CD4-positive, alpha-beta T cell (primary cell): ENCODE measurements around the gene ZNF888. TPM values are rescaled to one million over a fixed set of nuclear protein-coding genes. Genes with fewer than 3 reads are reported as not detected.

Experiments used
- ATAC-seq: fragments of 200-7000 bp; cut with Tn5 transposase; one replicate; pipeline ENCODE4 v1.10.0; 2022; ENCODE audit warnings: mild to moderate bottlenecking; ENCODE audit not compliant: poor library complexity
- CTCF ChIA-PET: fragments of 350-600 bp; sonication (Branson Sonifier 250); formaldehyde crosslinking; loops from one replicate; lab custom pipeline; 2021; ENCODE audit warnings: antibody characterized with exemption, inconsistent platforms; lab: Charles Lee
- POLR2A ChIA-PET: fragments of 350-600 bp; sonication (Branson Sonifier 250); formaldehyde crosslinking; loops from one replicate; lab custom pipeline; 2021; ENCODE audit warnings: antibody characterized with exemption, inconsistent platforms; lab: Charles Lee
- DNase-seq, 14 experiments: peaks; one replicate each; pipeline ENCODE4 v3.0.0-alpha.2; 2013 to 2020; ENCODE audit warnings: mixed read lengths in 2 of 14
- H3K27ac ChIP-seq, 2 donors: one replicate each; pipeline versions ENCODE4 v1.5.1 to v1.7.0; 2013; ENCODE audit warnings: low read length in 2 of 2, low read depth in 1 of 2, mild to moderate bottlenecking in 1 of 2
- H3K27me3 ChIP-seq, 2 experiments: 1 replicate in 1 of 2; 2 replicates in 1 of 2; pipeline versions ENCODE4 v1.6.1 to v1.7.0; 2013; ENCODE audit warnings: low read length in 2 of 2, control low read depth in 1 of 2, mild to moderate bottlenecking in 1 of 2, moderate library complexity in 1 of 2; ENCODE audit not compliant: insufficient read depth in 2 of 2, control insufficient read depth in 1 of 2
- H3K36me3 ChIP-seq: one replicate; pipeline ENCODE4 v1.6.1; 2013; ENCODE audit warnings: low read length, control low read depth; ENCODE audit not compliant: insufficient read depth
- H3K4me1 ChIP-seq: one replicate; pipeline ENCODE4 v1.6.1; 2013; ENCODE audit warnings: low read length, control low read depth; ENCODE audit not compliant: insufficient read depth
- H3K4me3 ChIP-seq: one replicate; pipeline ENCODE4 v1.5.1; 2013; ENCODE audit warnings: mild to moderate bottlenecking, low read length, moderate library complexity
- H3K9me3 ChIP-seq, 2 experiments: 1 replicate in 1 of 2; 2 replicates in 1 of 2; pipeline versions ENCODE4 v1.6.1 to v1.7.0; 2013; ENCODE audit warnings: low read length in 2 of 2, mild to moderate bottlenecking in 2 of 2, control low read depth in 1 of 2, moderate library complexity in 1 of 2; ENCODE audit not compliant: control insufficient read depth in 1 of 2, insufficient read depth in 1 of 2
- H3K27ac Mint-ChIP-seq: one replicate; pipeline ENCODE4 v1.8.0; 2020; ENCODE audit warnings: mixed read lengths
- H3K27me3 Mint-ChIP-seq: one replicate; pipeline ENCODE4 v1.8.0; 2021; ENCODE audit warnings: mixed read lengths
- H3K36me3 Mint-ChIP-seq: one replicate; pipeline ENCODE4 v1.8.0; 2021; ENCODE audit warnings: low read depth, mixed read lengths
- H3K4me1 Mint-ChIP-seq: one replicate; pipeline ENCODE4 v1.8.0; 2021; ENCODE audit warnings: low read depth, mixed read lengths
- H3K4me3 Mint-ChIP-seq: one replicate; pipeline ENCODE4 v1.8.0; 2020; ENCODE audit warnings: mild to moderate bottlenecking, mixed read lengths
- H3K9me3 Mint-ChIP-seq: one replicate; pipeline ENCODE4 v1.8.0; 2020; ENCODE audit warnings: mixed read lengths
- CTCF ChIP-seq: fragments of 200-600 bp; IDR thresholded peaks from one replicate; pipeline ENCODE4 v1.8.0; 2022; ENCODE audit warnings: antibody characterized with exemption, mild to moderate bottlenecking
- intact Hi-C, 2 experiments: fragments of 100-400 bp; cut with DNase I in 1 of 2; cut with micrococcal nuclease in 1 of 2; formaldehyde crosslinking; loops; one replicate each; pipeline versions ENCODE4 v1.15.1 to v1.9.0; 2023 to 2025; cut with DNase I, micrococcal nuclease
- polyA plus RNA-seq, 2 donors: library from polyadenylated mRNA; unstranded; fragments of 120-200 nt; gene quantifications; one replicate each; pipeline ENCODE4 v1.2.1, GENCODE V29; 2013
- total RNA-seq, 174 experiments: library from RNA in 2 of 174; stranded (reverse) in 2 of 174; gene quantifications; one replicate each; pipeline ENCODE4 v1.2.3 and lab custom pipeline; 2021 to 2026

Gene ZNF888
- total RNA-seq (1 to 10 TPM; 2.5 to 3.0 TPM), total RNA-seq (lab: John Stamatoyannopoulos, UW) (2.7 to 32.9 (median 14.2) reads per million in 172 experiments)
- polyA plus RNA-seq (2013, experiment 1 of 2), result 2.9 TPM
- polyA plus RNA-seq (2013, experiment 2 of 2), result 2.9 TPM

GRCh38 chr19:52922841-52923777 is at the start of gene ZNF888:
ZNF888 (minus strand) TSS chr19:52923428; CDS start chr19:52917873, 5,555 bp downstream.
- Mint-ChIP-seq H3K9me3 (no peaks in the 10 kb centered on the region), H3K4me3 (peak within 1 kb of the TSS; percentile 96), H3K4me1 (peaks cover 34% of the 10 kb centered on the region), H3K27ac (peak within 1 kb of the TSS; percentile 89), H3K36me3 (peaks cover 26% of the 10 kb centered on the region), H3K27me3 (no peaks in the 10 kb centered on the region)
- peaks cover under 1% of the 10 kb centered on the region for H3K36me3 ChIP-seq
- H3K27me3 ChIP-seq, result peaks cover 0 to 2% of the 10 kb centered on the region in 2 experiments
- DNase-seq (peak; percentile 71 to 92 (median 78)), ATAC-seq (peak; percentile 99)
- H3K9me3 ChIP-seq, result peaks cover 0 to 43% of the 10 kb centered on the region in 2 experiments
- H3K4me1 ChIP-seq, result peaks cover 22% of the 10 kb centered on the region
- peak within 1 kb of the TSS; percentile 68 for H3K4me3 ChIP-seq
- TF ChIP-seq CTCF, result no peak
- POLR2A ChIA-PET, result no interaction called here
- H3K27ac ChIP-seq, result peak within 1 kb of the TSS in 1 of 2 donors; percentile 38
- CTCF ChIA-PET, result no interaction called here
- intact Hi-C loops, result loop anchor here (1.0 to 10.0 kb wide), 7 partner anchors 19 to 396 kb away; partner anchors contain the start of genes ZNF816 (in 2 of the 2), ZNF320 (in 1 of the 2), ZNF611 (in 1 of the 2) and ZNF808 (in 1 of the 2)

- no peak overlapping the region for H3K27ac ChIP-seq
- ATAC-seq, result no peak
- no peak overlapping the region for H3K4me3 Mint-ChIP-seq
- H3K4me1 ChIP-seq, result peaks cover 8% of the 10 kb centered on the region
- H3K27me3 Mint-ChIP-seq, result peaks cover 5% of the 10 kb centered on the region
- TF ChIP-seq CTCF, result no peak
- no peak for DNase-seq
- H3K9me3 Mint-ChIP-seq, result peaks cover 16% of the 10 kb centered on the region
- no peaks in the 10 kb centered on the region for H3K27me3 ChIP-seq
- H3K9me3 ChIP-seq, result peaks cover 17 to 29% of the 10 kb centered on the region in 2 experiments
- H3K27ac Mint-ChIP-seq, result no peak overlapping the region
- H3K36me3 Mint-ChIP-seq, result peaks cover 52% of the 10 kb centered on the region
- H3K4me1 Mint-ChIP-seq, result peaks cover 13% of the 10 kb centered on the region
- H3K4me3 ChIP-seq, result no peak overlapping the region
- peaks cover 5% of the 10 kb centered on the region for H3K36me3 ChIP-seq
- ChIA-PET CTCF (interaction anchor here (0.6 kb wide), 1 partner anchor 178 kb away, joined by 3 read pairs; no protein-coding TSS in a partner anchor), POLR2A (no interaction called here)
- intact Hi-C loops, result loop anchor here (10.0 kb wide), 2 partner anchors 73 to 397 kb away; partner anchors contain the start of genes ZNF320 (in 1 of the 2) and ZNF525 (in 1 of the 2)
Observed at GRCh38 chr19:52967772-52968171, 44.5 kb upstream of the ZNF888 start.

GRCh38 chr19:52963247-52963618 is 40.0 kb upstream of the ZNF888 start:
- CTCF ChIA-PET, result interaction anchor here (0.8 kb wide), 1 partner anchor 31 kb away, joined by 3 read pairs; no protein-coding TSS in a partner anchor
- Mint-ChIP-seq H3K27me3 (no peaks in the 10 kb centered on the region), H3K4me1 (peaks cover 36% of the 10 kb centered on the region), H3K27ac (peak overlapping the region; percentile 97), H3K4me3 (peak overlapping the region; percentile 97), H3K9me3 (peaks cover 10% of the 10 kb centered on the region), H3K36me3 (peaks cover 69% of the 10 kb centered on the region)
- Histone ChIP-seq H3K27ac (peak overlapping the region; percentile 63 to 68), H3K27me3 (no peaks in the 10 kb centered on the region), H3K36me3 (peaks cover 21% of the 10 kb centered on the region), H3K4me1 (peaks cover 20% of the 10 kb centered on the region), H3K4me3 (peak overlapping the region; percentile 78), H3K9me3 (peaks cover 35 to 40% of the 10 kb centered on the region in 2 experiments)
- intact Hi-C loops, result loop anchor here (1.0 to 10.0 kb wide), 7 partner anchors 30 to 559 kb away; partner anchors contain the start of genes ZNF320 (in 2 of the 2), ZNF160 (in 1 of the 2), ZNF525 (in 1 of the 2) and ZNF888 (in 1 of the 2)
- DNase-seq (peak in 2 of 14 experiments; percentile 2 to 37), ATAC-seq (peak; percentile 10)
- no peak for TF ChIP-seq CTCF
- POLR2A ChIA-PET, result interaction anchor here (0.7 to 1.4 kb wide), 8 partner anchors 9 to 774 kb away, joined by 3 to 7 read pairs (median 4); partner anchors contain the start of genes PPP2R1A, ZNF320 and ZNF808
